SK-N-SH (cell line): Measurements from ENCODE around the gene LYZL6. TPM values are rescaled to one million over a fixed set of nuclear protein-coding genes. Genes with fewer than 3 reads are reported as not detected.

ENCODE experiments used
- CTCF ChIA-PET: fragments of 300-600, 350-600 bp; formaldehyde crosslinking; extraction: SDS; loops from one replicate; lab custom pipeline; 2021; lab: Yijun Ruan, JAX
- POLR2A ChIA-PET: fragments of 350-600 bp; sonication (Branson Sonifier 250); formaldehyde crosslinking; extraction: SDS; loops from one replicate; lab custom pipeline; 2020; ENCODE audit warnings: antibody characterized with exemption, inconsistent platforms; lab: Yijun Ruan, JAX
- DNase-seq: peaks from one replicate; pipeline ENCODE4 v3.0.0; 2012
- H2AFZ ChIP-seq: fragments of 200-600 bp; sonication (generic); 2 replicates; pipeline ENCODE4 v1.8.1; 2016; ENCODE audit warnings: antibody characterized with exemption, mild to moderate bottlenecking, low read depth
- H3F3A ChIP-seq: fragments of 200-600 bp; sonication (generic); replicated peaks from 2 replicates; pipeline ENCODE3; 2016; ENCODE audit warnings: antibody characterized with exemption, mild to moderate bottlenecking; ENCODE audit not compliant: insufficient read depth
- H3K27ac ChIP-seq, 2 experiments: fragments of 200-500 bp in 1 of 2; fragments of 200-600 bp in 1 of 2; sonication (Bioruptor generic) in 1 of 2; sonication (generic), shearing (Covaris generic) in 1 of 2; 2 replicates each; pipeline versions ENCODE4 v1.5.1 to v1.6.1; 2014 to 2016; ENCODE audit warnings: low read depth in 2 of 2, inconsistent platforms in 1 of 2, low read length in 1 of 2, mild to moderate bottlenecking in 1 of 2, mixed read lengths in 1 of 2
- H3K27me3 ChIP-seq: fragments of 200-600 bp; sonication (generic), shearing (Covaris generic); 2 replicates; pipeline ENCODE4 v1.6.1; 2016; ENCODE audit warnings: mixed run types; ENCODE audit not compliant: insufficient read depth
- H3K36me3 ChIP-seq, 2 experiments: fragments of 200-500 bp in 1 of 2; fragments of 200-600 bp in 1 of 2; sonication (Bioruptor generic) in 1 of 2; sonication (generic) in 1 of 2; replicated peaks in 1 of 2; 2 replicates each; pipeline versions ENCODE3 to v1.5.1; 2014 to 2016; ENCODE audit warnings: low read length in 1 of 2, mild to moderate bottlenecking in 1 of 2; ENCODE audit not compliant: insufficient read depth in 2 of 2, control insufficient read depth in 1 of 2
- H3K4me1 ChIP-seq, 2 experiments: fragments of 200-500 bp in 1 of 2; fragments of 200-600 bp in 1 of 2; sonication (Bioruptor generic) in 1 of 2; sonication (generic), shearing (Covaris generic) in 1 of 2; 2 replicates each; pipeline versions ENCODE4 v1.5.1 to v1.6.1; 2014 to 2016; ENCODE audit warnings: low read depth in 1 of 2, low read length in 1 of 2, mixed run types in 1 of 2; ENCODE audit not compliant: insufficient read depth in 2 of 2, control insufficient read depth in 1 of 2
- H3K4me2 ChIP-seq: fragments of 200-600 bp; sonication (generic), shearing (Covaris generic); 2 replicates; pipeline ENCODE4 v1.6.1; 2017; ENCODE audit warnings: mixed run types
- H3K4me3 ChIP-seq, 2 experiments: fragments of 200-500 bp in 1 of 2; fragments of 200-600 bp in 1 of 2; sonication (Bioruptor generic) in 1 of 2; sonication (generic), shearing (Covaris generic) in 1 of 2; 2 replicates each; pipeline versions ENCODE4 v1.5.1 to v1.8.1; 2014 to 2016; ENCODE audit warnings: low read depth in 2 of 2, inconsistent platforms in 1 of 2, low read length in 1 of 2, mild to moderate bottlenecking in 1 of 2, mixed read lengths in 1 of 2, moderate library complexity in 1 of 2
- H3K79me2 ChIP-seq: fragments of 200-600 bp; sonication (generic); 2 replicates; pipeline ENCODE4 v1.8.1; 2017; ENCODE audit warnings: mild to moderate bottlenecking; ENCODE audit not compliant: insufficient read depth
- H3K9ac ChIP-seq: fragments of 200-600 bp; sonication (generic); 2 replicates; pipeline ENCODE4 v1.6.1; 2017; ENCODE audit warnings: mixed run types
- H3K9me2 ChIP-seq: fragments of 200-600 bp; sonication (generic); 2 replicates; pipeline ENCODE4 v1.6.1; 2017; ENCODE audit warnings: mixed run types
- H3K9me3 ChIP-seq: fragments of 200-600 bp; sonication (generic); 2 replicates; pipeline ENCODE4 v1.6.1; 2017; ENCODE audit warnings: mixed run types, mild to moderate bottlenecking, moderate library complexity
- H4K20me1 ChIP-seq: fragments of 200-600 bp; sonication (generic); 2 replicates; pipeline ENCODE4 v1.6.1; 2017; ENCODE audit warnings: mild to moderate bottlenecking, mixed run types; ENCODE audit not compliant: insufficient read depth
- ELF1 ChIP-seq: IDR thresholded peaks from 2 replicates; pipeline ENCODE4 v1.4.0; 2012
- FOXJ3 ChIP-seq: sonication (generic); formaldehyde crosslinking; IDR thresholded peaks from 2 replicates; pipeline ENCODE4 v1.5.1; 2020; ENCODE audit warnings: mild to moderate bottlenecking, missing genetic modification reagents
- GABPA ChIP-seq: IDR thresholded peaks from 2 replicates; pipeline ENCODE4 v1.4.0; 2012; ENCODE audit warnings: low read depth, mild to moderate bottlenecking
- IRF3 ChIP-seq: fragments of 150-350 bp; IDR thresholded peaks from 2 replicates; pipeline ENCODE4 v1.6.1; 2016; ENCODE audit warnings: mild to moderate bottlenecking, low read depth, low read length
- MXI1 ChIP-seq: IDR thresholded peaks from 2 replicates; pipeline ENCODE4 v1.6.1; 2012; ENCODE audit warnings: mild to moderate bottlenecking, low read depth, low read length, improper control_type of control experiment
- NFIC ChIP-seq: IDR thresholded peaks from 2 replicates; pipeline ENCODE4 v1.4.0; 2012; ENCODE audit warnings: borderline replicate concordance
- POLR2AphosphoS5 ChIP-seq: IDR thresholded peaks from 2 replicates; pipeline ENCODE4 v1.6.1; 2012; ENCODE audit warnings: low read depth, low read length
- RAD21 ChIP-seq: IDR thresholded peaks from 2 replicates; pipeline ENCODE4 v1.6.1; 2012; ENCODE audit warnings: mild to moderate bottlenecking, low read length
- RCOR1 ChIP-seq: fragments of 150-350 bp; IDR thresholded peaks from 2 replicates; pipeline ENCODE4 v1.6.1; 2017; ENCODE audit warnings: antibody characterized with exemption, low read length
- REST ChIP-seq: IDR thresholded peaks from 2 replicates; pipeline ENCODE4 v1.6.1; 2012; ENCODE audit warnings: mild to moderate bottlenecking, low read depth, low read length, moderate library complexity
- SIN3A ChIP-seq: IDR thresholded peaks from 2 replicates; pipeline ENCODE4 v1.6.1; 2012; ENCODE audit warnings: low read depth, mild to moderate bottlenecking, low read length, moderate library complexity, borderline replicate concordance
- SMC3 ChIP-seq: IDR thresholded peaks from 2 replicates; pipeline ENCODE4 v1.6.1; 2012; ENCODE audit warnings: low read depth, low read length, improper control_type of control experiment
- TAF1 ChIP-seq: IDR thresholded peaks from 2 replicates; pipeline ENCODE4 v1.6.1; 2012; ENCODE audit warnings: low read depth, mild to moderate bottlenecking, low read length, moderate library complexity, borderline replicate concordance
- TCF12 ChIP-seq: IDR thresholded peaks from 2 replicates; pipeline ENCODE4 v1.4.0; 2012
- USF1 ChIP-seq: IDR thresholded peaks from 2 replicates; pipeline ENCODE4 v1.4.0; 2012; ENCODE audit warnings: low read depth, borderline replicate concordance
- USF2 ChIP-seq: fragments of 150-350 bp; IDR thresholded peaks from 2 replicates; pipeline ENCODE4 v1.6.1; 2017; ENCODE audit warnings: antibody characterized with exemption, low read length, low read depth, borderline replicate concordance
- WGBS: methylation state at CpG from one replicate; pipeline ENCODE4 v1.1.6; 2017; ENCODE audit warnings: low lambda C conversion rate; 5-methylcytosine and 5-hydroxymethylcytosine counted together
- polyA plus RNA-seq, 3 experiments: library from polyadenylated mRNA; depleted of rRNA; stranded (reverse); fragments of >200 nt; gene quantifications; 2 replicates each; pipeline ENCODE4 v1.2.3, GENCODE V29; 2012

The LYZL6 gene
- polyA plus RNA-seq, 1 of the 3 experiments (the other 2 are of a cell fraction), result not detected

- Histone ChIP-seq H4K20me1 (no peaks in the 10 kb centered on the region), H3K9me2 (no peaks in the 10 kb centered on the region), H3K9me3 (no peaks in the 10 kb centered on the region), H3K27ac (no peak overlapping the region), H3K79me2 (no peaks in the 10 kb centered on the region), H3K4me3 (no peak overlapping the region), H3F3A (no peaks in the 10 kb centered on the region), H3K36me3 (no peaks in the 10 kb centered on the region), H2AFZ (no peak overlapping the region), H3K27me3 (peaks cover 30% of the 10 kb centered on the region; the same call in 1 of the 2 replicates), H3K4me2 (no peak overlapping the region), H3K4me1 (no peaks in the 10 kb centered on the region), H3K9ac (no peak overlapping the region)
- DNase-seq, result no peak
- ChIA-PET POLR2A (no interaction called here), CTCF (interaction anchor here (1.0 to 1.4 kb wide), 2 partner anchors 20 to 200 kb away, joined by 5 to 6 read pairs; no protein-coding TSS in a partner anchor)
- 37% methylated on average over 3 of the region's 3 CpGs for WGBS
- no peak for TF ChIP-seq FOXJ3 (CRISPR knock-in tag)
- TF ChIP-seq TCF12, result no peak
- no peak for TF ChIP-seq REST
- TF ChIP-seq NFIC, result no peak
- TF ChIP-seq SMC3, result no peak
- no peak for TF ChIP-seq IRF3
- no peak for TF ChIP-seq USF2
- TF ChIP-seq SIN3A, result no peak
- TF ChIP-seq RAD21, result no peak
- no peak for TF ChIP-seq TAF1
- TF ChIP-seq GABPA, result no peak
- TF ChIP-seq ELF1, result no peak
Measured at GRCh38 chr17:35949401-35949800, 5.9 kb upstream of the LYZL6 start.

GRCh38 chr17:35948092-35948491 is 4.6 kb upstream of the LYZL6 start:
- no peak overlapping the region for H3K9ac ChIP-seq
- no peaks in the 10 kb centered on the region for H3K79me2 ChIP-seq
- H3K9me2 ChIP-seq, result no peaks in the 10 kb centered on the region
- peaks cover 20% of the 10 kb centered on the region; the same call in 1 of the 2 replicates for H3K27me3 ChIP-seq
- WGBS, result 74% methylated on average over 7 of the region's 7 CpGs
- CTCF ChIA-PET, result interaction anchor here (0.8 to 1.7 kb wide), 4 partner anchors 11 to 202 kb away, joined by 3 to 8 read pairs (median 7); no protein-coding TSS in a partner anchor
- no peaks in the 10 kb centered on the region for H3K4me1 ChIP-seq
- DNase-seq, result no peak
- H2AFZ ChIP-seq, result no peak overlapping the region
- no peak overlapping the region for H3K4me3 ChIP-seq
- POLR2A ChIA-PET, result no interaction called here
- no peaks in the 10 kb centered on the region for H3K36me3 ChIP-seq
- H4K20me1 ChIP-seq, result no peaks in the 10 kb centered on the region
- H3K27ac ChIP-seq, result no peak overlapping the region
- no peaks in the 10 kb centered on the region for H3K9me3 ChIP-seq
- H3F3A ChIP-seq, result no peaks in the 10 kb centered on the region
- H3K4me2 ChIP-seq, result no peak overlapping the region
- TF ChIP-seq REST (no peak), TCF12 (no peak), USF1 (no peak), MXI1 (no peak), RCOR1 (no peak), POLR2AphosphoS5 (no peak)
